Heart right ventricle (tissue), 16 donors: Measurements from ENCODE around the gene ZNF385B. TPM values are rescaled to one million over a fixed set of nuclear protein-coding genes. Genes with fewer than 3 reads are reported as not detected.

Experiments used
- ATAC-seq, 8 donors: fragments of 200-7000 bp; cut with Tn5 transposase; one replicate each; pipeline ENCODE4 v1.9.1; 2020; ENCODE audit warnings: mild to moderate bottlenecking in 8 of 8, moderate library complexity in 8 of 8, moderate number of reproducible peaks in 1 of 8
- DNase-seq, 2 donors: peaks; one replicate each; pipeline ENCODE4 v3.0.0-alpha.2; 2020
- H3K27ac ChIP-seq, 10 donors: fragments of 200-600 bp; sonication (generic) in 2 of 10; one replicate each; pipeline versions ENCODE4 v1.5.0 to v1.8.0; 2020 to 2022; ENCODE audit warnings: mild to moderate bottlenecking in 3 of 10
- H3K27me3 ChIP-seq, 7 donors: fragments of 200-600 bp; one replicate each; pipeline ENCODE4 v1.8.0; 2021 to 2022; ENCODE audit warnings: mild to moderate bottlenecking in 2 of 7
- H3K36me3 ChIP-seq, 9 donors: fragments of 200-600 bp; sonication (generic) in 1 of 9; one replicate each; pipeline versions ENCODE4 v1.5.0 to v1.8.0; 2020 to 2022; ENCODE audit warnings: mild to moderate bottlenecking in 2 of 9
- H3K4me1 ChIP-seq, 9 donors: fragments of 200-600 bp; sonication (generic) in 1 of 9; one replicate each; pipeline versions ENCODE4 v1.5.0 to v1.8.0; 2020 to 2022; ENCODE audit warnings: mild to moderate bottlenecking in 4 of 9
- H3K4me3 ChIP-seq, 10 donors: fragments of 200-600 bp; sonication (generic) in 2 of 10; one replicate each; pipeline versions ENCODE4 v1.5.0 to v1.8.0; 2020 to 2022; ENCODE audit warnings: mild to moderate bottlenecking in 7 of 10, moderate library complexity in 2 of 10
- H3K9me3 ChIP-seq, 11 donors: fragments of 200-600 bp in 10 of 11; sonication (generic) in 2 of 11; one replicate each; pipeline versions ENCODE4 v1.5.0 to v1.8.0; 2013 to 2022; ENCODE audit warnings: mild to moderate bottlenecking in 2 of 11, control low read depth in 1 of 11, moderate library complexity in 1 of 11
- WGBS, 2 donors: extraction: QIAGEN DNeasy Blood & Tissue Kit; methylation state at CpG; one replicate each; pipeline ENCODE4 v1.1.7; 2013; ENCODE audit warnings: inconsistent platforms in 1 of 2; 5-methylcytosine and 5-hydroxymethylcytosine counted together
- intact Hi-C, 10 donors: fragments of 100-400 bp; cut with DNase I; formaldehyde crosslinking; loops; one replicate each; pipeline versions ENCODE4 v1.11.1 to v1.14.2; 2022
- polyA plus RNA-seq, 2 donors: library from polyadenylated mRNA; stranded (reverse); fragments of 200-250 nt; gene quantifications; one replicate each; pipeline ENCODE4 v1.2.3, GENCODE V29; 2013
- total RNA-seq, 10 donors: library from RNA; stranded (reverse); fragmentation: NEBNext Ultra II Directional in 3 of 10; extraction: Animal tissue kit (Norgen Biotek cat#: 25700) in 3 of 10; gene quantifications; one replicate each; pipeline versions ENCODE4 v1.2.1 to v1.2.4, GENCODE V29; 2021 to 2023
- TF ChIP-seq, protein P1 (sequence below), 9 donors: fragments of 200-600 bp; sonication (generic) in 2 of 9; IDR thresholded peaks; one replicate each; pipeline versions ENCODE4 v1.5.0 to v1.8.0; 2021 to 2022; ENCODE audit warnings: antibody characterized with exemption in 9 of 9, mild to moderate bottlenecking in 5 of 9, moderate library complexity in 1 of 9
- donor health status: Arrhythmogenic right ventricular cardiomyopathy.
- donor health status: ischemic (EF 13 %, LVEDD 7.1; RV severe dilation, severe dysfunction).
- donor health status: healthy with polysubstance abuse.
- donor health status: DM: no; HTN: yes; CAD: no.
- donor health status: DM: no; HTN: no; CAD: no.
- donor health status: ischemic (EF 25% LVEDD 6.9; RV normal size, moderate dysfunction).
- donor health status: ischemic (EF 25% LVEDD 5.7; RV mildly dilated, moderate dysfunction).
- donor health status: healthy.
- donor health status: DM: yes; HTN: yes; CAD: no.
- donor health status: Ischemic cardiomyopathy.
- donor health status: ischemic (EF 35%, LVEDD 5.7; RV mildly dilated, moderate dysfunction).
- donor health status: nonischemic (EF 11% LVEDD 7.7; RV severe dilation, severe dysfunction).
- donor health status: DM: yes; HTN: yes; CAD: no.
- donor health status: PGD.
- donor health status: ischemic (EF 29% LVEDD 5.4; RV normal size, mild dysfunction).
- donor health status: nonischemic (EF 23%, LVEDD 6.1; RV moderate dilation, normal function).

The ZNF385B gene
- total and polyA plus RNA-seq, 12 donors: 0.19 to 19.7 (median 1.7) TPM

DNA sequence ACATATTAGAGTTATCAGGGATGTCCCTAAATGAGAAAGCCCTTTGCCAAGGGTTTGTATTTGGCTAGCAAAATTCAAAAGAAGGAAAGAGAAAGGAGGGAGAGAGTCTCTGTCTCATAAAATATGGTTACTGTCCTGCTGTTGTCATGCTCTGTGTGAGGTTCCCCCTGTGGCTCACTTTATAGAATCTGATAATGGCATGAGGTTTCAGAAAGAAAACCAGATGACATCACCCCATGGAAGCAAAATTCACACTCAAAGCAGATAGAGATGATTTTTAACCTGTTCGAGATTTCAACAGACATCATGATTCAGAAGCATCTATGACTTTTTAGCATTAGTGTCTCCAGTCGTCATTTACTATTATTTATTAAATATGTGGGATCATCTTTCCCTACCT is 431.8 kb downstream of the ZNF385B start:
- DNase-seq (no peak), ATAC-seq (no peak)
- no peak overlapping the region for H3K4me3 ChIP-seq
- no peaks in the 10 kb centered on the region for H3K36me3 ChIP-seq
- WGBS, 2 donors: 87 to 91% methylated on average over 2 of the region's 2 CpGs
- H3K4me1 ChIP-seq: peaks cover 0 to 8% (median 0%) of the 10 kb centered on the region in 9 donors
- no peak overlapping the region for H3K27ac ChIP-seq
- TF ChIP-seq, protein P1, sequence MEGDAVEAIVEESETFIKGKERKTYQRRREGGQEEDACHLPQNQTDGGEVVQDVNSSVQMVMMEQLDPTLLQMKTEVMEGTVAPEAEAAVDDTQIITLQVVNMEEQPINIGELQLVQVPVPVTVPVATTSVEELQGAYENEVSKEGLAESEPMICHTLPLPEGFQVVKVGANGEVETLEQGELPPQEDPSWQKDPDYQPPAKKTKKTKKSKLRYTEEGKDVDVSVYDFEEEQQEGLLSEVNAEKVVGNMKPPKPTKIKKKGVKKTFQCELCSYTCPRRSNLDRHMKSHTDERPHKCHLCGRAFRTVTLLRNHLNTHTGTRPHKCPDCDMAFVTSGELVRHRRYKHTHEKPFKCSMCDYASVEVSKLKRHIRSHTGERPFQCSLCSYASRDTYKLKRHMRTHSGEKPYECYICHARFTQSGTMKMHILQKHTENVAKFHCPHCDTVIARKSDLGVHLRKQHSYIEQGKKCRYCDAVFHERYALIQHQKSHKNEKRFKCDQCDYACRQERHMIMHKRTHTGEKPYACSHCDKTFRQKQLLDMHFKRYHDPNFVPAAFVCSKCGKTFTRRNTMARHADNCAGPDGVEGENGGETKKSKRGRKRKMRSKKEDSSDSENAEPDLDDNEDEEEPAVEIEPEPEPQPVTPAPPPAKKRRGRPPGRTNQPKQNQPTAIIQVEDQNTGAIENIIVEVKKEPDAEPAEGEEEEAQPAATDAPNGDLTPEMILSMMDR (IDR thresholded peaks at IDR 0.05): no peak
- no peaks in the 10 kb centered on the region for H3K9me3 ChIP-seq
- peaks cover 0 to 27% (median 9%) of the 10 kb centered on the region in 7 donors for H3K27me3 ChIP-seq
- intact Hi-C loops: loop anchor here in 2 of 10 donors (10.0 kb wide), 2 partner anchors 185 to 315 kb away; no protein-coding TSS in a partner anchor

DNA sequence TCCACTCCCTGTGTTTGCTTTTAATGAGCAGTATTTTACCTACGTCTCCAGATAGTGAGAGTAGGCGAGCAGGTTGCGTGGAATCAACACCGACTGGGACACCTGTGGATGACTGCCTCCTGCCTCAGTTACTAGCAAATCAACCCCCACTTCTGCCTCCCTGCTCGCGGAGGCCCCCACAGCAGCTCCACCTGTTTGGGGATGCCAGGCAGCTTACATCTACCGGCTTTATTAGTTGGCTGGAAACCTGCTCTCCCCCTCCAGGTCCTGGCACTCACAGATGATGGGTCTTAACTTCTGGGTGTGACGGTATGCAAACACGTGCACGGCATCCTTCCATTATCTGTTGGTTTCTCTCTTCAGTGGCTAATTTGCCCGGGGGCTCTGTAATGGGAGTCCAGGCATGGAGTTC is 432.3 kb downstream of the ZNF385B start:
- TF ChIP-seq, protein P1 (IDR thresholded peaks at IDR 0.05): no peak
- no peaks in the 10 kb centered on the region for H3K36me3 ChIP-seq
- H3K27ac ChIP-seq: no peak overlapping the region
- intact Hi-C loops: loop anchor here in 2 of 10 donors (10.0 kb wide), 2 partner anchors 186 to 316 kb away; no protein-coding TSS in a partner anchor
- peak overlapping the region in 3 of 10 donors; percentile 13 to 17 (median 13) for H3K4me3 ChIP-seq
- 41 to 54% methylated on average over 11 of the region's 11 CpGs for WGBS, 2 donors
- H3K4me1 ChIP-seq: peaks cover 0 to 8% (median 0%) of the 10 kb centered on the region in 9 donors
- H3K27me3 ChIP-seq: peaks cover 0 to 23% (median 9%) of the 10 kb centered on the region in 7 donors
- DNase-seq (no peak), ATAC-seq (no peak)
- H3K9me3 ChIP-seq: no peaks in the 10 kb centered on the region

DNA sequence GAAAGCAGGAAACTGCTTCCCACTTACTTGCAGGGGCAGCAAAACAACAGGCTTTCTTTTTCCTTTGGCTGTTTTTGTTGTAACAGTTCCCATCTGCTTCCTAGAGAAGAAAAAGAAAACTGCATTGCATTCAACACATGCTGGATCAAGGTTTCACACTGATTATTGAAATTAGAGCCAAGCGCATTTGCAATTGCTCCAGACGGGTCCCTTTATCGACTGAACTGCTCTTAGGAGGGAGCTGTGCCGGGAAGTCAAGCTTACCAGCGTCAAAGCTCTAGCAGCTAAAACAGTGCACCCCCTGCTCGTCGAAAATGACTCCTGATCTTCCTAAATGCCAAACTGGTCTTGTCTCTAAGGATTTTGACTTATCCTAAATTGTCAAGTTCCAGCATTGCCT is 432.8 kb downstream of the ZNF385B start:
- intact Hi-C loops: loop anchor here in 2 of 10 donors (10.0 kb wide), 2 partner anchors 186 to 316 kb away; no protein-coding TSS in a partner anchor
- Histone ChIP-seq H3K9me3 (no peaks in the 10 kb centered on the region), H3K36me3 (no peaks in the 10 kb centered on the region), H3K27ac (no peak overlapping the region), H3K4me3 (peak overlapping the region in 3 of 10 donors; percentile 13 to 17 (median 13)), H3K27me3 (peaks cover 0 to 23% (median 9%) of the 10 kb centered on the region in 7 donors), H3K4me1 (peaks cover 0 to 8% (median 0%) of the 10 kb centered on the region in 9 donors)
- TF ChIP-seq, protein P1 (IDR thresholded peaks at IDR 0.05): no peak
- DNase-seq (no peak), ATAC-seq (peak in 2 of 8 donors; percentile 12 to 67)
- 17 to 46% methylated on average over 7 of the region's 7 CpGs for WGBS, 2 donors

DNA sequence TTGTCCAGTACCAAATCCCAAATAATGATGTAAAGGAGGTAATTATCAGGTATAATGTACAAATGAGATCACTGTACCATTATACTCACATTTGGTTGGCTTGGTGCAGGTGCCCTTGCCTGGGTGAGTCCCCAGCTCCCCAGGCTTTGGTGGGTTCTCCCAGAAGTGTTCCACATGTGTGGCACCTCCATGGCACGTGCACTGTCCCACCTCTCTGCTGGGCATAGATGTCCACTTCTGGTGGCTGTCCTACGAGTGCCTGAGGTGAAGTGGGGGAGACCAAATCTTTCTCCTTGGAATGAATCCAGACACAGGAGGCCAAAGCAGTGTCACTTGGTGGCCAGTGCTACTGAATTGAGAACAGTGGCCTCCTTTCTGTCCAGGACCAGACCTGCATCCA is 434.3 kb downstream of the ZNF385B start:
- intact Hi-C loops: loop anchor here in 2 of 10 donors (10.0 kb wide), 2 partner anchors 188 to 318 kb away; no protein-coding TSS in a partner anchor
- no peaks in the 10 kb centered on the region for H3K36me3 ChIP-seq
- ATAC-seq (no peak), DNase-seq (no peak)
- no peak overlapping the region for H3K27ac ChIP-seq
- no peaks in the 10 kb centered on the region for H3K9me3 ChIP-seq
- H3K4me1 ChIP-seq: peaks cover 0 to 8% (median 0%) of the 10 kb centered on the region in 9 donors
- TF ChIP-seq, protein P1 (IDR thresholded peaks at IDR 0.05): no peak
- H3K27me3 ChIP-seq: peaks cover 0 to 23% (median 9%) of the 10 kb centered on the region in 7 donors
- no peak overlapping the region for H3K4me3 ChIP-seq
- 92 to 94% methylated on average over 2 of the region's 2 CpGs for WGBS, 2 donors
